ENCODE data around the gene CUX1.
"Not testable (repeated sequence)": the region's sequence is repeated elsewhere in the genome, so short reads cannot be mapped to it uniquely, and the experiment has no call there.

DNA sequence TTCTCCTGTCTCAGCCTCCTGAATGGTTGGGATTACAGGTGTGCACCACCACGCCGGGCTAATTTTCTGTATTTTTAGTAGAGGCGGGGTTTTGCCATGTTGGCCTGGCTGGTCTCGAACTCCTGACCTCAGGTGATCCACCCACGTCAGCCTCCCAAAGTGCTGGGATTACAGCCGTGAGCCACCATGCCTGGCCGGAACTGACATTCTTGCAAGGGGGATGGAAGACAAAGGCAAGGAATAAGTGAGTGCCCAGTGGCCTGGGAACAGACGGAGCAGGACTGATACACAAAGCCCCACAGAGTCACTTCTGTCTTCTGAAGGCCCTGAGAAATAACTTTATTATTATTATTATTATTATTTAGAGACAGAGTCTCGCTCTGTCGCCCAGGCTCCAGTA, 14.0 kb downstream of the CUX1 start:
- not testable (repeated sequence) for TF ChIP-seq CTCF (IDR thresholded peaks at IDR 0.05 in 2 of 3, conservative IDR thresholded peaks at IDR 0.05 in 1 of 3; ENCODE audit: control insufficient read depth in 2 of 3, extremely low read depth in 1 of 3, insufficient read depth in 1 of 3, low read depth in 3 of 3, low read length in 3 of 3); REST (IDR thresholded peaks at IDR 0.05; ENCODE audit: low read depth, low read length); ZNF274 (IDR thresholded peaks at IDR 0.05; ENCODE audit: insufficient read depth, insufficient read length); MEF2A (IDR thresholded peaks at IDR 0.05; ENCODE audit: insufficient read depth, low read depth, low read length); JUND (IDR thresholded peaks at IDR 0.05; ENCODE audit: low read depth, low read length); MEF2B (IDR thresholded peaks at IDR 0.05; ENCODE audit: partially characterized antibody, poor library complexity, severe bottlenecking)
